ENCODE measurements around the gene HOXA9.

GRCh38 chr7:27176962-27177794, 11.8 kb upstream of the HOXA9 start:
- TF ChIP-seq CTCF (IDR thresholded peaks at IDR 0.05; ENCODE audit: low read depth, low read length, missing input control) = no peak
- TF ChIP-seq JUND (IDR thresholded peaks at IDR 0.05) = no peak
- TF ChIP-seq REST (IDR thresholded peaks at IDR 0.05) = no peak
- TF ChIP-seq MAX (IDR thresholded peaks at IDR 0.05) = no peak
- no peak for TF ChIP-seq RAD21 (IDR thresholded peaks at IDR 0.05)
- TF ChIP-seq GABPA (IDR thresholded peaks at IDR 0.05 in 1 of 2, conservative IDR thresholded peaks at IDR 0.05 in 1 of 2) = no peak
- TF ChIP-seq RXRA (IDR thresholded peaks at IDR 0.05) = no peak
- no peak for TF ChIP-seq NR2F2 (IDR thresholded peaks at IDR 0.05)
- no peak for TF ChIP-seq YY1 (IDR thresholded peaks at IDR 0.05)
- TF ChIP-seq SP1 (IDR thresholded peaks at IDR 0.05) = no peak
- TF ChIP-seq FOXA2 (IDR thresholded peaks at IDR 0.05) = no peak
